Measurements from ENCODE around the gene FSD1.
"Not testable (repeated sequence)": the region's sequence is repeated elsewhere in the genome, so short reads cannot be mapped to it uniquely, and the experiment has no call there.

The FSD1 gene

DNA sequence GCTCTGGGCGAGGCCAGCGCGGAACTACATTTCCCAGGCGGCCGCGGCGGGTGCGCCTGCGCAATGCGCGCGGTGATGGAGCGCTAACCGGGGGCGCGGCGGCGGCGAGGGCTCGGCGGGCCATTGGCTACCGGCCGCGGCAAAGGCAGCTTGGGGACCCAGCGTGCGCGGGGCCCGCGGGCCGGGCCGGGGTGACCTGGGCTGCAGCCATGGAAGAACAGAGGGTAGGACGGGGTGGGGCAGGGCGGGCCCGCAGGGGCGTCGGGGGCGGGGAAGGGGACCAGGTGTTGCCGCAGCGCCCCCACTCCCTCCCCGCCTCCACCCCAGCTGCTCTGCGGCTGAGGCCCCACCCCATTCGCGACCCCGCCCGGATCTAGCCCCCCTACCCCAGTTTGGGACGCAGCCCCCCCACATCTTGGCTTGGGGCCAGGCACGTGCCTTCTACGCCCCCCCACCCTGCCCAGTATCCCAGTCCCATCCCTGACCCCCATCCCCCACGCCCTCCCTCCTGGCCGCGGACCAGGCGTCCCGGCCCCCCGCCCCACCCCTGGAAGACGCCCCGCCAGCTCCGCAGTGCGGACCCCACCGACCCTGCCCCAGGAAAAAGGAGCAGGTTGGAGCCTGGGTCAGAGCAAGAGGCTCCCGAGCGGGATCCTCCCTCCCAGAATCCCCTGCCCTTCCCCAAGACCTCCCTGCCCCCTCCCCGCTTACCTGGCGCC is at the start of gene FSD1:
Gene FSD1, plus strand, starts transcription at position 61 of the 719 bp plus-strand sequence. Its CDS starts 149 bp downstream, at position 210.
- DNase-seq (ENCODE audit: low read depth in 2 of 2) = peak in 1 of 2 donors; percentile 38

- DNase-seq (ENCODE audit: low read depth in 2 of 2) = no peak
Measured at GRCh38 chr19:4256563-4256962, 47.8 kb upstream of the FSD1 start.

- DNase-seq (ENCODE audit: low read depth in 2 of 2) = no peak
Measured at GRCh38 chr19:4257025-4257424, 47.4 kb upstream of the FSD1 start.

DNA sequence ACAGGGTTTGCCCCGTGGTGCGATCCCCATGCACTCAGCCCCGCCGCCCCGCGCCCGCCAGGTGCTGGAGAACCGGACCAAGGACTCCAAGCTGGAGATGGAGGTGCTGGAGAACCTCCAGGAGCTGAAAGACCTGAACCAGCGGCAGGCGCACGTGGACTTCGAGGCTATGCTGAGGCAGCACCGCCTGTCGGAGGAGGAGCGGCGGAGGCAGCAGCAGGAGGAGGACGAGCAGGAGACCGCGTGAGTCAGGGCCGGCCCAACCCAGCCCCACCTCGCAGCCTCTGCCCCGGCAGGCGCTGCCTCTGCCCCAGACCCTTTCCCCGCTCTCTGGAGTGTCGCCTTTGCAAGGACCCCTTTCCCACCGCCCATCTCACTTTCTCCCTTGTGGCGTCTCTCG is 46.2 kb upstream of the FSD1 start:
- DNase-seq (ENCODE audit: low read depth in 2 of 2) = no peak

- DNase-seq (ENCODE audit: low read depth in 2 of 2) = no peak
Measured at GRCh38 chr19:4260613-4261191, 43.7 kb upstream of the FSD1 start.

GRCh38 chr19:4264812-4265211 is 39.6 kb upstream of the FSD1 start:
- DNase-seq (ENCODE audit: low read depth in 2 of 2) = no peak

GRCh38 chr19:4266253-4267000 is 38.0 kb upstream of the FSD1 start:
- no peak for DNase-seq (ENCODE audit: low read depth in 2 of 2)

DNA sequence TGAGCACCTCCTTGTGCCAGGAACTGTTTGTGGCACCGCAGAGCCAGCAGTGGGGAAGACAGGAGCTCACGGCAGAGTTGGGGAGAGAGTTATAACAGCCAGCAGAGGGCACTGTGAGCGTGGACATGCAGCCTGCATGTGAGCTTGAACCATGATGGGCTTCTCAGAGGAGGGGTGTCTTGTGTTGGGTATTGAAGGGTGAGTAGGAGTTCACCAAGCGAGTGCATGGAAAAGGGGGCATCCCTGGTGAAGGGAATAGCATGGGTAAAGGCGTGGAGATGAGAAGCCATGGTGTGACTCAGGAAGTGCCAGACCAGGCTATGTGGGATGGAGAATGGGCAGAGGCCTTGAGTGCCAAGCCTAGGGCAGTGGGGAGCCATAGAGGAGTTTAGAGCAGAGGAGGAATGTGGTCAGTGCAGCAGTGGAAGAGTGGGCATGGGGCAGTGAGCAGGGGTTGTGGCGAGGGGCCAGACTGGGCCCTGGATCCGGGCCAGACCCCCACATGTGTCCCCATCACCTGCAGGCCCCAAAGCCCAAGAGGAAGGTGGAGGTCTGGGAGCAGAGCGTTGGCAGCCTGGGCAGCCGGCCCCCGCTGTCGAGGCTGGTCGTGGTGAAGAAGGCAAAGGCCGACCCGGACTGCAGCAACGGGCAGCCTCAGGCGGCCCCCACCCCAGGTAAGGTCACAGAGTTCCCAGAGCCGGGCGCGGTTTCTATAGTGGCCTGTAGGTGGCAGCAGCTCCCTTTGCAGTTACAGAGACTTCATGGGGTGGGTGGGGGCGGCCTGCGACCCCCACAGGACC is 37.1 kb upstream of the FSD1 start:
- DNase-seq (ENCODE audit: low read depth in 2 of 2) = peak in 1 of 2 donors; percentile 19

- DNase-seq (ENCODE audit: low read depth in 2 of 2) = no peak
Measured at GRCh38 chr19:4267901-4268815, 36.2 kb upstream of the FSD1 start.

GRCh38 chr19:4268816-4269430 is 35.5 kb upstream of the FSD1 start:
- no peak for DNase-seq (ENCODE audit: low read depth in 2 of 2)

DNA sequence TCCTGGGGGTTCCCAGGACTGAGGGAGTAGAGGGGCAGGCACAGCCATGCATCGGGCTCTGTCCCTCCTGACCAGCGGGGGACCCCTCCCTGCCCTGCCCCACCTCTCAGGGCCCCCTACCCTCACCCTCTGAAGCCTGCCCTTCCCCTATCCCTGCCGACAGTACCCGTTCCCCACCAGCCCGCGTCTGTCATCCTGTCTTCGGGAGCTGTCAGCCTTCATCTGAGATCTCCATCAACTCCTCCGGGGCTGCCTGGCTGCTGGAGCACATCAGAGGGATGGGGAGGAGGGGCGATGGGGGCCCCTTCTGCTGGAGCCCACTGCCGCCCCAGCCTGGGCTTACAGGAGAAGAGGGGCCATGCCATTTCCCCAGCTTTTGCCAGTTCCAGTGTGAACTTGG is 31.5 kb upstream of the FSD1 start:
- no peak for DNase-seq (ENCODE audit: low read depth in 2 of 2)

DNA sequence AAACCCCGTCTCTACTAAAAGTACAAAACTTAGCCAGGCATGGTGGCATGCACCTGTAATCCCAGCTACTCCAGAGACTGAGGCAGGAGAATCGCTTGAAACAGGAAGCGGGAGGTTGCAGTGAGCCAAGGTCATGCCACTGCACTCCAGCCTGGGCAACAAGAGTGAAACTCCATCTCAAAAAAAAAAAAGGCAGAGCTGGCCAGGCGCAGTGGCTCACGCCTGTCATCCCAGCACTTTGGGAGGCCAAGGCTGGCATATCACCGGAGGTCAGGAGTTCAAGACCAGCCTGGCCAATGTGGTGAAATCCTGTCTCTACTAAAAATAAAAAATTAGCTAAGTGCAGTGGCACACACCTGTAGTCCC is 30.1 kb upstream of the FSD1 start:
- not testable (repeated sequence) for DNase-seq (ENCODE audit: low read depth in 2 of 2)

DNA sequence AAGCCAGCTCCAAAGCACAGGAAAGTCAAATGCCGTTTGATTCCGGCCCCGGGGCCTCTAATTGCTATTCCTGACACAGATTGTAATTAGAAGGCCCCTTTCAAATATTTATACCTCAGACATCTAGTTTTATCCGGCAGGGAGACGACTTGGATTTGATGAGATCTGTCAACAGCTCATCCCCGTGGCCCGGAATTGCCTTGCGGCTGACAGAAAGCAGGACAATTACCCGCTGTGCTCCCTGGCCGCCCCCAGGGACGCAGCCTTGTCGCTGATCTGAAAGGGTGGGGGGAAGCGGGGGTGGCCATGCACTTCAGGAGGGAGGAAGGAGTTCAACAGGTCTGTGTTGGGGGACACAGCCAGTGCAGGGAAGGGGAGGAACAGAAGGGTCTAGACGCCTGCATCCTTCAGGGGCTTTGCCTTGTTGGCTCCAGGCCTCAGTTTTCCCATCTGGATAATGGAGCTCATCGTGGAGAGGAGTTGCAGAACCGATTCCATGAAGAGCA is 27.2 kb upstream of the FSD1 start:
- DNase-seq (ENCODE audit: low read depth in 2 of 2) = no peak

DNA sequence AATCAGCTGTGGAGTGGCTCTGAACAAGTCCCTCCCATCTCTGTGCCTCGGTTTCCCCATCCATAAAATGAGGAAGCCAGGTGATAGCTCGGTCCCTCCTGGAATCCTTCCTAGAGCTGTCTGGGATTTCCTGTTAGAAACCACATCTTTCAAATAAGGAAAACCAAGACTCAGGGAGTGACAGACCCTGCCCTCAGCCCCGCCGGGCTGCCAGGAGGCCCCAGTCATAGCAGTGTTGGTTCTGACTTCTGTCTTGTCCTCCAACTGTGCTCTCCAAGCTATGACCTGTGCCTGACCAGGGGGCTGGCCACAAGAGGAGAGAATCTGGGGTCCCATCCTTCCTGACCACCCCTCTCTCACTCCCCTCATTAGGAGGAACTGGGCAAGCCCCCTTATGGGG is 26.4 kb upstream of the FSD1 start:
- DNase-seq (ENCODE audit: low read depth in 2 of 2) = no peak

DNA sequence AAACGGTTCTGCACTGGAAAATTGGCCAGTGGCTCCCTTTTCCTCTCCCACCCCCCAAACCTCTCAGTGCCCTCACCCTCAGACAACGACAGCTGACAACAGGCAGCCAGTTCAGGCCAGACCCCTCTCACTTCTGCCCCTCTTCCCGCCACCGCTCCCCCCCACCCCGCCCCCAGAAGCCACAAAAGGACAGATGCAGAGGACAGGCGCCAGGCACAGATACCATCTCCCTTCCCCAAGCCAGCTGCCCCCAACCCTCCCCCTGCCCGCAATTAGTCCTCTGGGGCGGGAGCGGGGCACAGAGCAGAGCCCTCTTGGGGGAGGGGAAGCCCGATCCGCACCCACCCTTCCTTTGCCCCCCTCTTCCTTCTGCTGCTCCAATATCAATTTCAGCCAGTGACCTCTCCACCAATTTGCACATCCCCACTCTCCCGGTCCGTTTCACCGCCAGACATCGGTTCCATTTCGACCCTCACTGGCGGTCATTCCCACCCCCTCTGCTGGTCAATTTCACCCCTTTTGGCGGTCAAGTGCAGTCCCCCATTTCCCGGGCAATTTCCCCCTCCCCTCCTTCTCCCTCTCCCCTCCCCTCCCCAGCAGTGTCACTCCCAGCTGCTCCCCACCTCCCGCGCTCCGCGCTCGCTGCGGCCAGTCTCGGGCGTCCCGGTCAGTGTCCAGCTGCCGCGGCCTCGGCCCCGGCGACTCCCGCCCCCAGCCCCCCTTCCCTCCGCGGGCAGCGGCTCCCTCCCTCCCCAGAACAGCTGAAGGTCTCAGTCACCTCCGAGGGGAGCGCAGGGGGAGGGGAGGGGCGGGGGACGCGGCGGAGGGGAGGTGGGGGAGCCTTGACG is 25.8 kb upstream of the FSD1 start, which contains the start of gene SHD:
Gene SHD, plus strand, starts transcription at position 848 of the 848 bp plus-strand sequence. CDS start 798 bp downstream, outside the sequence.
- DNase-seq (ENCODE audit: low read depth in 2 of 2) = no peak

DNA sequence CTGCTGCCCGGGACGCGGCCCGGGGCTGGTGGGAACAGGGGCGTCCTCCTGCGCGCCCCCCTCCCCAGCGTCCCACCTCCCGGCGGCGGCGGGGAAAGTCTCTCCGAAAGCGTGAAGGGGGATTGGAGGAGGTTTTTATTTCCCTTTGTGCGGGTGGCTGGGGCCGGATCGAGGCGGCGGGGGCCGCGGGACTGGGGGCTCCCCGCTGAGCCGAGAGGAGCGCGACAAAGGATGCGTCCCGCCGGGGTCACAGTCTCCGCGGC is 25.2 kb upstream of the FSD1 start:
- no peak for DNase-seq (ENCODE audit: low read depth in 2 of 2)

GRCh38 chr19:4279530-4280422 is 24.6 kb upstream of the FSD1 start:
- no peak for DNase-seq (ENCODE audit: low read depth in 2 of 2)

DNA sequence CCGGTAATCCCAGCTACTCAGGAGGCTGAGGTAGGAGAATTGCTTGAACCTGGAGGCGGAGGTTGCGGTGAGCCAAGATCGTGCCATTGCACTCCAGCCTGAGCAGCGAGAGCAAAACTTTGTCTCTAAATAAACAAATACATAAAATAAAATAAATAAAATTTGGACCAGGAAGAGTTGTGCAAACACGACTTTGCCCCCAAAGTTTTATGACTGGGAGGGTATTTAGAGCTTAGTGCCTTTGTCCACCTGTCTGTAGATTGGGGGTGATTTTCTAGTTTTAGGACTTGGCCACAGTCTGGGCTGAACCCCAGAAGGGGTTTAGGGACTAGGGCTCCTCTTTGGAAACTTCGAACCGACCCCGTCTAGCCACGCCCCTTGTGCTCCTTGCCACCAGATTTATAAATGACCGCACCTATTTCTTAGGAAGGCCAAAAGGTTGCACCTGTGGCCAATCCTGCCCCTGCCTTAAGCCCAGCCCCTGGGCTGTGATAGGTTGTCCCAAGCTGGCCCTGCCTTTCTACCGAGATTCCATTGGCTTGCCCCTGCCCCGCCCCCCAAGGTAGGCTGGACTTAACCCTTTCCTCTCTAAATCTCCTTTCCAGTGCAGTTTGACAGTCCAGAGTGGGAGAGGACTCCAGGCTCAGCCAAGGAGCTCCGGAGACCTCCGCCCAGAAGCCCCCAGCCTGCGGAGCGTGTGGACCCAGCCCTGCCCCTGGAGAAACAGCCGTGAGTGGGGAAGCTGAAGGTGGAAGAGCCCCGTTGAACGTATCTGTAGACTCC is 20.0 kb upstream of the FSD1 start:
- no peak for DNase-seq (ENCODE audit: low read depth in 2 of 2)
